Retinal pigment epithelial cell (primary cell): ENCODE results near the gene IL9.

ENCODE experiments used
- DNase-seq: peaks from one replicate; pipeline ENCODE4 v3.0.0-alpha.2; 2010; ENCODE audit warnings: low read depth
- H3K4me3 ChIP-seq: 2 replicates; pipeline ENCODE4 v1.5.1; 2011; ENCODE audit warnings: mild to moderate bottlenecking, low read length, control low read depth, moderate library complexity
- CTCF ChIP-seq: conservative IDR thresholded peaks from 2 replicates; pipeline ENCODE4 v1.5.1; 2011; ENCODE audit warnings: low read depth, low read length, control low read depth, inconsistent platforms

IL9 gene

DNA sequence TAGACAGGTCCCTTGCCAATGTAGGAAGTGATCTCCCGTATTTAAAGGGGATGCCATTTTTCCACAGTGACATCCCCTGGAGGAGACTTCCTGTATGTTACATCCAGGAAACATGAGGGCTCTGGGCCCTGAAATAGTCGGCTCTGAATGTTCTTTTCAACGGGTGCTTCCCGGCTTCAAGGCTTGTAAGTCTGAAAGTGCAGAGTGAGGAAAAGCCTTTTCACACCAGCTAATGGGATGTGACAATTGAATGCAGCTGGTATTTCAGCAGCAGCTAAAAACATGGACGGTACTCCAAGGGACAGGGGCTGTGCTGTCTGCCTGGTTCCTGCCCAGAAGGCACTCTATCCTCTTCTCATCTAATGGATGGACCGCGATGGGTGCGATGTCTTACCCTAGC is 1.4 kb downstream of the IL9 start:
- H3K4me3 ChIP-seq: no peak overlapping the region
- TF ChIP-seq CTCF: no peak
- DNase-seq: no peak

DNA sequence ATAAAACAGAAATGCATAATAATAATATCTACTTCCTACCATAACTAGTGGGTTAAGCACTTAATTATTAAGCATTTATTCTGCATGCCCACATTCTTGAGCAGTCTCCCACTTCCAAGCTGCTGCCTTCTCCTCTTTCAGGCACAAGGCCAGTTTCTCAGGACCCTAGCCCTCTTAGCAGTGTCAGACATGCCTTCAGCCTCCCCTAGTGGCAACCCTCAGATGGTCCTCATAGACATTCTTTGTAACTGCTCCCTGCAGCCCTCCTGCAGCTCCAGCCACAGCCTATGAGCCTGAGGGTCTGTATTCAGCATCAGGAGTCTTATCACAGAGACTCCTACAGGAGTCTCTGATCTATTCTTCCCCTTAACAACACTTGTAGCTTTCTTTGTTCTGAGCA is 3.9 kb downstream of the IL9 start:
- no peak overlapping the region for H3K4me3 ChIP-seq
- no peak for DNase-seq
- TF ChIP-seq CTCF: peak; percentile 28

GRCh38 chr5:135891268-135891667 is 4.4 kb downstream of the IL9 start:
- H3K4me3 ChIP-seq: no peak overlapping the region
- TF ChIP-seq CTCF: no peak
- DNase-seq: no peak

- no peak for DNase-seq
- H3K4me3 ChIP-seq: no peak overlapping the region
- TF ChIP-seq CTCF: no peak
These were observed 4.8 kb downstream of the IL9 start for GRCh38 chr5:135890867-135891266.

DNA sequence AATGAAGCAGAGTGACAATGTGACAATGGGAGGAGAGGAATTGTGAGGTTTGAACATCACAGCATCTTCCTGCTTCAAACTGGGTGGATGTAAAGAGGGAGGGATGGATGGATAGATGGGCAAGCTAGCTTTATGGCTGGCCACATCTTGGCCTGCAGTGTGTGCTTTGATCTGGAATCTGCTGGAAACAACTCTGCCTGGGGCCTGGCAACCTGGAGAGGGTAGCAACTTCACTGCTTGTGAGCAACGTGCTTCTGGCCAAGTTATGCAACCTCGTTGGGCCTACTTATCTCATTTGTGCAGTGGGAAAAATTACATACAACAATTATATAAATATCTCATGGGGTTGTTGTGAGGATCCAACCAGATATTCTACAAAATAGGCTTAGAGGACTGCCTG is 5.3 kb downstream of the IL9 start:
- no peak for TF ChIP-seq CTCF
- H3K4me3 ChIP-seq: no peak overlapping the region
- DNase-seq: no peak

DNA sequence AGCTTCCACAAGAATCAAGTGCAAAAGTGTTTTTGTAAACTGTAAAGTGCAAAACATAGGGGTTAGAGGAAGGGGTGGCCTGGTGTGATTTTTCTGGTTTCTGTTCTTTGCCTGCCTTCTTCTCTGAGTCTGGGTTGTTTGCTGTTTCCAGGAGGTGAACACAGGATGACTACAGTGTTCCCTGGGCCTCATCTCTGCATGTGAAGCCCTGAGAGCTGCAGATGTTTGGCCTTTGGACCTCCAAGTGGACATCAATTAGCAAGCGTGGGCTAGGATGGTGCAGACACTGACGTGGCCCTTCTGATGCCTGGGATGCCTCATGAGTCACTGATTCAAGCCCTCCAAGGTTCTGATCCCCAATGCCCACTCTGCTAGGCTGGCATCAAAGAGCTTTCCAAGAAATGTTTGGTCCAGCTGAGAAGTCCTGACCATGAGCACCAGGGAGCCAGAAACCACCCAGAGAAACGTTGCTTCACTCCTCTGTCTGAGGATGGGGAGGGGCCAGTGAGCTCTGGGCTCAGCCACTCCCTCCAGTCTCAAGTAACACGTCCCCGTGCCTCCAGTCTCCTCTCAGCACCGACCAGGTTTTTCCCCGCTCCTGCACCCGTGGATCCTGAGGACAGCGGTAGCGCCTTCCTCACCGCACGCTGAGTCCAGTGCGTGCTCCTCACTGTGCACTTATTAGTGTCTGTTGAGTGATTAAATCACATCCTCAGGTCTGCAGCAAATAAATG is 7.6 kb downstream of the IL9 start:
- no peak overlapping the region for H3K4me3 ChIP-seq
- no peak for DNase-seq
- no peak for TF ChIP-seq CTCF

GRCh38 chr5:135887447-135887864 is 8.2 kb downstream of the IL9 start:
- H3K4me3 ChIP-seq: no peak overlapping the region
- peak; percentile 25 for DNase-seq
- peak; percentile 85 for TF ChIP-seq CTCF
